HepG2 (cell line): Measurements from ENCODE around the gene CAMKV. TPM values are rescaled to one million over a fixed set of nuclear protein-coding genes. Genes with fewer than 3 reads are reported as not detected.

Experiments
- DDIT3 ChIP-seq: sonication (generic); formaldehyde crosslinking; IDR thresholded peaks from 2 replicates; pipeline ENCODE4 v1.4.0; 2020; ENCODE audit warnings: mild to moderate bottlenecking, missing genetic modification reagents
- FUBP1 ChIP-seq: sonication (generic); formaldehyde crosslinking; IDR thresholded peaks from 2 replicates; pipeline ENCODE4 v1.5.1; 2020; ENCODE audit warnings: missing genetic modification reagents, mild to moderate bottlenecking, borderline replicate concordance
- GTF2F1 ChIP-seq: fragments of 150-350 bp; IDR thresholded peaks from 2 replicates; pipeline ENCODE4 v1.6.1; 2014; ENCODE audit warnings: low read length
- HHEX ChIP-seq: IDR thresholded peaks from 2 replicates; pipeline ENCODE4 v1.6.1; 2016; ENCODE audit warnings: control low read depth
- KDM2A ChIP-seq: sonication (generic); formaldehyde crosslinking; IDR thresholded peaks from 2 replicates; pipeline ENCODE4 v1.4.0; 2020; ENCODE audit warnings: low read depth, missing genetic modification reagents, borderline replicate concordance
- KDM5A ChIP-seq: fragments of 200-600 bp; sonication (generic); IDR thresholded peaks from 2 replicates; pipeline ENCODE4 v1.7.0; 2018; ENCODE audit warnings: antibody characterized with exemption, mild to moderate bottlenecking, low read length, borderline replicate concordance
- MBNL3 ChIP-seq: fragments of 250-450 bp; sonication (Bioruptor Pico); conservative IDR thresholded peaks from 2 replicates; pipeline ENCODE4 v1.8.0; 2022; ENCODE audit warnings: mild to moderate bottlenecking, inconsistent platforms
- NFATC3 ChIP-seq: sonication (generic); formaldehyde crosslinking; IDR thresholded peaks from 2 replicates; pipeline ENCODE4 v1.5.1; 2020; ENCODE audit warnings: mild to moderate bottlenecking, missing genetic modification reagents
- RARA ChIP-seq: IDR thresholded peaks from 2 replicates; pipeline ENCODE4 v1.6.1; 2016; ENCODE audit warnings: missing genetic modification reagents, missing compliant biosample characterization
- WIZ ChIP-seq: sonication (generic); formaldehyde crosslinking; IDR thresholded peaks from 2 replicates; pipeline ENCODE4 v1.5.1; 2020; ENCODE audit warnings: mild to moderate bottlenecking, missing genetic modification reagents
- ZFP82 ChIP-seq: sonication (generic); formaldehyde crosslinking; IDR thresholded peaks from 2 replicates; pipeline ENCODE4 v1.5.1; 2020; ENCODE audit warnings: mild to moderate bottlenecking, missing genetic modification reagents, borderline replicate concordance
- ZNF138 ChIP-seq: sonication (generic); formaldehyde crosslinking; IDR thresholded peaks from 2 replicates; pipeline ENCODE4 v1.5.0; 2020; ENCODE audit warnings: mild to moderate bottlenecking, low read depth, missing genetic modification reagents
- ZNF281 ChIP-seq: sonication (generic); formaldehyde crosslinking; IDR thresholded peaks from 2 replicates; pipeline ENCODE4 v1.4.0; 2020; ENCODE audit warnings: missing genetic modification reagents, borderline replicate concordance
- ZNF44 ChIP-seq: sonication (generic); formaldehyde crosslinking; IDR thresholded peaks from 2 replicates; pipeline ENCODE4 v1.5.1; 2020; ENCODE audit warnings: mild to moderate bottlenecking, missing genetic modification reagents
- ZNF614 ChIP-seq: IDR thresholded peaks from 2 replicates; pipeline ENCODE4 v1.6.1; 2018; ENCODE audit warnings: missing biosample characterization, missing genetic modification reagents, inconsistent platforms, borderline replicate concordance
- ZNF644 ChIP-seq: IDR thresholded peaks from 2 replicates; pipeline ENCODE4 v1.6.1; 2016; ENCODE audit warnings: low read depth
- ZNF652 ChIP-seq: IDR thresholded peaks from 2 replicates; pipeline ENCODE4 v1.6.1; 2016; ENCODE audit warnings: low read depth, borderline replicate concordance
- ZNF678 ChIP-seq: sonication (generic); formaldehyde crosslinking; IDR thresholded peaks from 2 replicates; pipeline ENCODE4 v1.4.0; 2020; ENCODE audit warnings: mild to moderate bottlenecking, missing genetic modification reagents
- ZNF691 ChIP-seq: sonication (generic); formaldehyde crosslinking; IDR thresholded peaks from 2 replicates; pipeline ENCODE4 v1.4.0; 2020; ENCODE audit warnings: missing genetic modification reagents, low read depth, mild to moderate bottlenecking, borderline replicate concordance
- ZNF780A ChIP-seq: sonication (generic); formaldehyde crosslinking; IDR thresholded peaks from 2 replicates; pipeline ENCODE4 v1.8.0; 2022; ENCODE audit warnings: mild to moderate bottlenecking, missing genetic modification reagents, moderate library complexity
- ZNF83 ChIP-seq: sonication (generic); formaldehyde crosslinking; IDR thresholded peaks from 2 replicates; pipeline ENCODE4 v1.4.0; 2020; ENCODE audit warnings: missing genetic modification reagents, mild to moderate bottlenecking, borderline replicate concordance
- ZNF839 ChIP-seq: sonication (generic); formaldehyde crosslinking; IDR thresholded peaks from 2 replicates; pipeline ENCODE4 v1.4.0; 2020; ENCODE audit warnings: missing genetic modification reagents, mild to moderate bottlenecking, borderline replicate concordance
- polyA plus RNA-seq, 8 experiments: library from polyadenylated mRNA; depleted of rRNA in 3 of 8; stranded (reverse) in 7 of 8; unstranded in 1 of 8; fragments of >200 nt; fragmentation: Illumina TruSeq in 4 of 8; extraction: Trizol in 4 of 8; gene quantifications; 2 replicates each; pipeline versions ENCODE4 v1.2.1 to v1.2.3, GENCODE V29; 2011 to 2016; ENCODE audit warnings: low read depth in 4 of 8, missing spikeins in 1 of 8, mixed read lengths in 1 of 8; ENCODE audit not compliant: insufficient read depth in 1 of 8
- total RNA-seq, 5 experiments: library from RNA; depleted of rRNA; stranded (reverse); fragments of >200 nt; fragmentation: Illumina TruSeq; extraction: Trizol; gene quantifications; 2 replicates each; pipeline ENCODE4 v1.2.3, GENCODE V29; 2016; ENCODE audit warnings: low read depth in 1 of 5

The CAMKV gene
- total and polyA plus RNA-seq, 2 of the 13 experiments (the other 11 are each of a cell fraction or from before 2014, with no cell fraction given), result 0.13 to 0.15 TPM

GRCh38 chr3:49856181-49857005, 13.3 kb downstream of the CAMKV start, which contains the start of gene TRAIP (continued):
- TF ChIP-seq RARA (CRISPR knock-in tag) (no peak), WIZ (0 out of 2 replicates have a peak, but pooled peaks have one; percentile 47), GTF2F1 (no peak), NFATC3 (CRISPR knock-in tag) (no peak), ZNF644 (CRISPR knock-in tag) (no peak), DDIT3 (CRISPR knock-in tag) (no peak), ZNF839 (CRISPR knock-in tag) (no peak), ZNF691 (no peak), KDM5A (peak; percentile 98), ZNF678 (CRISPR knock-in tag) (no peak), HHEX (CRISPR knock-in tag) (no peak), ZNF614 (CRISPR knock-in tag) (no peak), FUBP1 (CRISPR knock-in tag) (no peak), ZNF138 (CRISPR knock-in tag) (no peak), ZNF652 (CRISPR knock-in tag) (no peak), MBNL3 (CRISPR knock-in tag) (no peak), ZNF83 (CRISPR knock-in tag) (no peak), ZFP82 (CRISPR knock-in tag) (no peak), ZNF780A (no peak), KDM2A (CRISPR knock-in tag) (peak; percentile 85), ZNF44 (CRISPR knock-in tag) (no peak), ZNF281 (CRISPR knock-in tag) (no peak)
